ENCODE measurements around the gene FUZ.
A peak's percentile ranks its signal among the peaks of the same experiment; 100 is the strongest.

DNA sequence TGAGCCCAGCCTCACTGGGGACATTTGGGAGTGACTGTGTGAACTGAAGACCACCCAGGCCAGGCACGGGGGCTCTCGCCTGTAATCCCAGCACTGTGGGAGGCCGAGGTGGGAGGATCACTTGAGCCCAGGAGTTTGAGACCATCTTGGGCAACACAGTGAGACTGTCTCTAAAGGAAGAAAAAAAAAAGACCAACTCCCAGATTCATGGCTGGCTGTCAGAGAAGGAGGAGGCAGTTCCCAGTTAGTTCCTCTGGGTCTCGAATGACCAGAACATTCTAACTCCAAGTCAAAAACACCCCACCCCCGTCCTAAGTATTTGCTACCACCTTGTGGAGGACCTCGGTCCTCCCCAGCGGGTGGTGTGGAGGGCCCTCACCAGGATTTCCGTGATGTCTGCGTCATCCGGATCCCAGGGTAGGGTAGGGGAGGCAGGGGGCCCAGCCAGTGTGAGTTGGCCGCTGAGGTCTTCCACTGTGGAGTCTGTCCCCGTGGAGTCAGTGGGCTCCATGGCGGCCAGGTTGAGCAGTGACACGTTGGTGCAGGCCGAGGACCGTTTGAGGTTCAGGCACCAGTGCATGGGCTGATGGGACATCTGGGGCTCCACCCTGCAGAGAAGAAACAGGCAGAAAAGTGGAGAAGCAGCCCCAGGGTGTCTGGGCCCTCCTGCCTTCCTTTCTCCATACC lies 51.3 kb downstream of the FUZ start:
- TF ChIP-seq JUN (IDR thresholded peaks at IDR 0.05; ENCODE audit: low read depth, low read length) (no peak), POLR2AphosphoS5 (IDR thresholded peaks at IDR 0.05; ENCODE audit: low read depth, low read length) (no peak), SIN3A (conservative IDR thresholded peaks at IDR 0.05 in 1 of 2, IDR thresholded peaks at IDR 0.05 in 1 of 2; ENCODE audit: low read depth in 1 of 2, low read length in 2 of 2) (no peak), MAFK (IDR thresholded peaks at IDR 0.05; ENCODE audit: low read depth, low read length) (no peak), BRCA1 (IDR thresholded peaks at IDR 0.05; ENCODE audit: low read depth, low read length) (no peak), TAF7 (optimal IDR thresholded peaks at IDR 0.05; ENCODE audit: borderline replicate concordance, low read depth, low read length) (no peak), TEAD4 (IDR thresholded peaks at IDR 0.05; ENCODE audit: low read depth, low read length) (no peak), POLR2A (IDR thresholded peaks at IDR 0.05; ENCODE audit: control extremely low read depth in 1 of 2, low read depth in 2 of 2, low read length in 2 of 2) (no peak), TAF1 (IDR thresholded peaks at IDR 0.05; ENCODE audit: low read depth, low read length) (no peak), CBX5 (IDR thresholded peaks at IDR 0.05; ENCODE audit: low read depth, low read length) (no peak), RAD21 (IDR thresholded peaks at IDR 0.05 in 1 of 2, conservative IDR thresholded peaks at IDR 0.05 in 1 of 2; ENCODE audit: low read depth in 2 of 2, low read length in 2 of 2) (peak; percentile 32 to 48; a peak in 2 of 4 replicates), KDM5A (IDR thresholded peaks at IDR 0.05; ENCODE audit: low read length) (no peak)
- TF ChIP-seq, protein P1, sequence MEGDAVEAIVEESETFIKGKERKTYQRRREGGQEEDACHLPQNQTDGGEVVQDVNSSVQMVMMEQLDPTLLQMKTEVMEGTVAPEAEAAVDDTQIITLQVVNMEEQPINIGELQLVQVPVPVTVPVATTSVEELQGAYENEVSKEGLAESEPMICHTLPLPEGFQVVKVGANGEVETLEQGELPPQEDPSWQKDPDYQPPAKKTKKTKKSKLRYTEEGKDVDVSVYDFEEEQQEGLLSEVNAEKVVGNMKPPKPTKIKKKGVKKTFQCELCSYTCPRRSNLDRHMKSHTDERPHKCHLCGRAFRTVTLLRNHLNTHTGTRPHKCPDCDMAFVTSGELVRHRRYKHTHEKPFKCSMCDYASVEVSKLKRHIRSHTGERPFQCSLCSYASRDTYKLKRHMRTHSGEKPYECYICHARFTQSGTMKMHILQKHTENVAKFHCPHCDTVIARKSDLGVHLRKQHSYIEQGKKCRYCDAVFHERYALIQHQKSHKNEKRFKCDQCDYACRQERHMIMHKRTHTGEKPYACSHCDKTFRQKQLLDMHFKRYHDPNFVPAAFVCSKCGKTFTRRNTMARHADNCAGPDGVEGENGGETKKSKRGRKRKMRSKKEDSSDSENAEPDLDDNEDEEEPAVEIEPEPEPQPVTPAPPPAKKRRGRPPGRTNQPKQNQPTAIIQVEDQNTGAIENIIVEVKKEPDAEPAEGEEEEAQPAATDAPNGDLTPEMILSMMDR (IDR thresholded peaks at IDR 0.05; ENCODE audit: control extremely low read depth in 1 of 3, insufficient read depth in 1 of 3, low read depth in 1 of 3, low read length in 3 of 3), result peak in 1 of 3 experiments; percentile 34; a peak in 2 of 4 replicates
- TF ChIP-seq, protein P2, sequence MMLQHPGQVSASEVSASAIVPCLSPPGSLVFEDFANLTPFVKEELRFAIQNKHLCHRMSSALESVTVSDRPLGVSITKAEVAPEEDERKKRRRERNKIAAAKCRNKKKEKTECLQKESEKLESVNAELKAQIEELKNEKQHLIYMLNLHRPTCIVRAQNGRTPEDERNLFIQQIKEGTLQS (IDR thresholded peaks at IDR 0.05; ENCODE audit: insufficient read depth, low read depth, low read length), result no peak

Data from H1 (cell line).